Astrocyte (in vitro differentiated cells and primary cell): ENCODE results near the gene GPRC6A. TPM values are rescaled to one million over a fixed set of nuclear protein-coding genes. Genes with fewer than 3 reads are reported as not detected.
"Not testable (repeated sequence)": the region's sequence is repeated elsewhere in the genome, so short reads cannot be mapped to it uniquely, and the experiment has no call there.

ENCODE experiments used
- DNase-seq: peaks from one replicate; pipeline ENCODE4 v3.0.0-alpha.2; 2010; ENCODE audit warnings: low read depth
- FAIRE-seq: peaks from 2 replicates; lab custom pipeline; 2011; peaks lifted over from hg19 to GRCh38; lab: Jason Lieb, UNC
- H2AFZ ChIP-seq: 2 replicates; pipeline ENCODE4 v1.6.0; 2012; ENCODE audit warnings: low read depth, low read length, inconsistent platforms
- H3K27ac ChIP-seq: 2 replicates; pipeline ENCODE4 v1.5.1; 2011; ENCODE audit warnings: low read depth, low read length, inconsistent platforms
- H3K27me3 ChIP-seq: 2 replicates; pipeline ENCODE4 v1.6.0; 2011; ENCODE audit warnings: low read length, inconsistent platforms; ENCODE audit not compliant: insufficient read depth
- H3K36me3 ChIP-seq: 2 replicates; pipeline ENCODE4 v1.5.1; 2011; ENCODE audit warnings: low read length, inconsistent platforms; ENCODE audit not compliant: insufficient read depth
- H3K4me1 ChIP-seq: 2 replicates; pipeline ENCODE4 v1.5.1; 2011; ENCODE audit warnings: low read length, inconsistent platforms; ENCODE audit not compliant: insufficient read depth
- H3K4me2 ChIP-seq: 2 replicates; pipeline ENCODE4 v1.6.0; 2012; ENCODE audit warnings: low read length, inconsistent platforms
- H3K4me3 ChIP-seq: 2 replicates; pipeline ENCODE4 v1.5.1; 2011; ENCODE audit warnings: low read depth, mild to moderate bottlenecking, low read length, inconsistent platforms; ENCODE audit not compliant: insufficient read depth
- H3K79me2 ChIP-seq: 2 replicates; pipeline ENCODE4 v1.6.0; 2012; ENCODE audit warnings: mild to moderate bottlenecking, low read length, inconsistent platforms; ENCODE audit not compliant: insufficient read depth
- H3K9ac ChIP-seq: 2 replicates; pipeline ENCODE4 v1.6.0; 2012; ENCODE audit warnings: mild to moderate bottlenecking, low read length, inconsistent platforms
- H3K9me3 ChIP-seq: 2 replicates; pipeline ENCODE4 v1.5.1; 2012; ENCODE audit warnings: low read depth, mild to moderate bottlenecking, low read length, inconsistent platforms; ENCODE audit not compliant: insufficient read depth
- H4K20me1 ChIP-seq: 2 replicates; pipeline ENCODE4 v1.6.0; 2012; ENCODE audit warnings: low read length, inconsistent platforms; ENCODE audit not compliant: insufficient read depth
- H3K27ac Mint-ChIP-seq: one replicate; pipeline ENCODE4 v1.8.0; 2021; ENCODE audit warnings: mild to moderate bottlenecking, mixed read lengths; ENCODE audit not compliant: unreplicated experiment
- H3K27me3 Mint-ChIP-seq: one replicate; pipeline ENCODE4 v1.8.0; 2021; ENCODE audit warnings: low read depth, mixed read lengths; ENCODE audit not compliant: unreplicated experiment
- H3K36me3 Mint-ChIP-seq: one replicate; pipeline ENCODE4 v1.8.0; 2021; ENCODE audit warnings: low read depth, mixed read lengths; ENCODE audit not compliant: unreplicated experiment
- H3K4me1 Mint-ChIP-seq: one replicate; pipeline ENCODE4 v1.8.0; 2021; ENCODE audit warnings: low read depth, mixed read lengths; ENCODE audit not compliant: unreplicated experiment
- H3K4me3 Mint-ChIP-seq: one replicate; pipeline ENCODE4 v1.8.0; 2021; ENCODE audit warnings: mild to moderate bottlenecking, moderate library complexity, mixed read lengths; ENCODE audit not compliant: unreplicated experiment
- H3K9me3 Mint-ChIP-seq: one replicate; pipeline ENCODE4 v1.8.0; 2021; ENCODE audit warnings: mild to moderate bottlenecking, mixed read lengths; ENCODE audit not compliant: unreplicated experiment
- EZH2 ChIP-seq: IDR thresholded peaks from 2 replicates; pipeline ENCODE4 v1.6.1; 2012; ENCODE audit warnings: mild to moderate bottlenecking, low read length, inconsistent platforms; ENCODE audit not compliant: insufficient read depth
- total RNA-seq: library from RNA; stranded (reverse); gene quantifications from 2 replicates; pipeline ENCODE4 v1.2.1, GENCODE V29; 2021
- TF ChIP-seq, protein P1 (sequence below): IDR thresholded peaks from 2 replicates; pipeline ENCODE4 v1.5.1; 2011; ENCODE audit warnings: low read depth, mild to moderate bottlenecking, inconsistent platforms, low read length, moderate library complexity; ENCODE audit not compliant: insufficient read depth

The GPRC6A gene
- total RNA-seq, 1 donor from 2014 or later, result not detected

DNA sequence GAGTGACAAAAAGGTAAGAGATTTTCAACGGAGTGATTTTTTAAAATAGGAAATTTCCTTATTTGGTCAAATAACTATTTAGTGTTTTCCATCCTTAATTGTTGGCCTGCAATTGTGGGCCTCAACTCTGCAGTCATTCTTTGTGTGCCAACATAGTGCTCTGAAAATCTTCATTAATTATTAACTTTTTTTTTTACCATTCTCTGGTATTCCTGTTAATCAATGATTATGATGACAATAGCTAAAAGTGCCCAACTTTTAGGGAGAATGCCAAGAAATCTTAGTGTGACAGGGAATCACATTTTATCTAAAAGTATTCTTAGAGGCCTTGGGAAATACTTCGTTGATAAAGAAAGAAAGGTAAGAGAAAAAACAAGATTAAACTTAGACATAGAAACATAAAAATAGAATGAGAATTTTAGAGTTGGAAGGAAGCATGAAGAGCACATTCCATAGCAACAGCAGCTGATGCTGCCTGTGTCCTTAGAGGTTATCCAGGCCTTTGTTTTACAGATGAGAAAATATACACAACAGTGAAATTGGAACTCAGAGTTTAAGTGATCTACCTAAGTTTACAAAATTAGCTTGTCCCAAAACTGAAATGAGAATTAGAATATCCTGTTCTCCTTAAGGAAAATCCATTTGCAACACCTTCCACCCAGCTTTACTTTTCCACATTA, 1.2 kb downstream of the GPRC6A start:
- FAIRE-seq, result no peak
- no peak for DNase-seq
- Histone ChIP-seq H3K4me2 (no peak overlapping the region), H3K79me2 (no peaks in the 10 kb centered on the region), H2AFZ (no peak overlapping the region), H3K9ac (no peak overlapping the region), H3K4me3 (no peak overlapping the region), H4K20me1 (no peaks in the 10 kb centered on the region), H3K4me1 (no peaks in the 10 kb centered on the region), H3K9me3 (no peaks in the 10 kb centered on the region), H3K27ac (no peak overlapping the region), H3K27me3 (no peaks in the 10 kb centered on the region), H3K36me3 (no peaks in the 10 kb centered on the region)
- H3K36me3 Mint-ChIP-seq, result no peaks in the 10 kb centered on the region
- no peaks in the 10 kb centered on the region for H3K27me3 Mint-ChIP-seq
- TF ChIP-seq, protein P1, sequence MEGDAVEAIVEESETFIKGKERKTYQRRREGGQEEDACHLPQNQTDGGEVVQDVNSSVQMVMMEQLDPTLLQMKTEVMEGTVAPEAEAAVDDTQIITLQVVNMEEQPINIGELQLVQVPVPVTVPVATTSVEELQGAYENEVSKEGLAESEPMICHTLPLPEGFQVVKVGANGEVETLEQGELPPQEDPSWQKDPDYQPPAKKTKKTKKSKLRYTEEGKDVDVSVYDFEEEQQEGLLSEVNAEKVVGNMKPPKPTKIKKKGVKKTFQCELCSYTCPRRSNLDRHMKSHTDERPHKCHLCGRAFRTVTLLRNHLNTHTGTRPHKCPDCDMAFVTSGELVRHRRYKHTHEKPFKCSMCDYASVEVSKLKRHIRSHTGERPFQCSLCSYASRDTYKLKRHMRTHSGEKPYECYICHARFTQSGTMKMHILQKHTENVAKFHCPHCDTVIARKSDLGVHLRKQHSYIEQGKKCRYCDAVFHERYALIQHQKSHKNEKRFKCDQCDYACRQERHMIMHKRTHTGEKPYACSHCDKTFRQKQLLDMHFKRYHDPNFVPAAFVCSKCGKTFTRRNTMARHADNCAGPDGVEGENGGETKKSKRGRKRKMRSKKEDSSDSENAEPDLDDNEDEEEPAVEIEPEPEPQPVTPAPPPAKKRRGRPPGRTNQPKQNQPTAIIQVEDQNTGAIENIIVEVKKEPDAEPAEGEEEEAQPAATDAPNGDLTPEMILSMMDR, result no peak
- TF ChIP-seq EZH2, result no peak
- H3K9me3 Mint-ChIP-seq, result peaks cover 6% of the 10 kb centered on the region
- H3K27ac Mint-ChIP-seq, result no peak overlapping the region
- peaks cover 10% of the 10 kb centered on the region for H3K4me1 Mint-ChIP-seq
- H3K4me3 Mint-ChIP-seq, result no peak overlapping the region

DNA sequence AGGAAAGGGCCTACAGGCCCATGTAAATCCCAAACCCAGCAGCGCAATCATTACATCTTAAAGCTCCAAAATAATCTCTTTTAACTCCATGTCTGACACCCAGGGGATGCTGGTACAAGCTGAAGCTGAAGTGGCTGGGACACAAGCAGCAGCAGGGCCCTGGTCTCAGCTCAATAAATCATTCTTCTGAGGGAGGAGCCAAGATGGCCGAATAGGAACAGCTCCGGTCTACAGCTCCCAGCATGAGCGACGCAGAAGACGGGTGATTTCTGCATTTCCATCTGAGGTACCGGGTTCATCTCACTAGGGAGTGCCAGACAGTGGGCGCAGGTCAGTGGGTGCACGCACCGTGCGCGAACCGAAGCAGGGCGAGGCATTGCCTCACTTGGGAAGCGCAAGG, 12.5 kb downstream of the GPRC6A start:
- not testable (repeated sequence) for H2AFZ ChIP-seq, FAIRE-seq, H3K27ac Mint-ChIP-seq, H4K20me1 ChIP-seq, H3K4me2 ChIP-seq, H3K4me3 ChIP-seq, H3K36me3 ChIP-seq, H3K27ac ChIP-seq, H3K79me2 ChIP-seq, H3K9ac ChIP-seq, H3K36me3 Mint-ChIP-seq, H3K9me3 ChIP-seq, DNase-seq, H3K4me3 Mint-ChIP-seq, H3K27me3 ChIP-seq, H3K27me3 Mint-ChIP-seq, H3K4me1 ChIP-seq, H3K4me1 Mint-ChIP-seq
- peaks cover 14% of the 10 kb centered on the region for H3K9me3 Mint-ChIP-seq

DNA sequence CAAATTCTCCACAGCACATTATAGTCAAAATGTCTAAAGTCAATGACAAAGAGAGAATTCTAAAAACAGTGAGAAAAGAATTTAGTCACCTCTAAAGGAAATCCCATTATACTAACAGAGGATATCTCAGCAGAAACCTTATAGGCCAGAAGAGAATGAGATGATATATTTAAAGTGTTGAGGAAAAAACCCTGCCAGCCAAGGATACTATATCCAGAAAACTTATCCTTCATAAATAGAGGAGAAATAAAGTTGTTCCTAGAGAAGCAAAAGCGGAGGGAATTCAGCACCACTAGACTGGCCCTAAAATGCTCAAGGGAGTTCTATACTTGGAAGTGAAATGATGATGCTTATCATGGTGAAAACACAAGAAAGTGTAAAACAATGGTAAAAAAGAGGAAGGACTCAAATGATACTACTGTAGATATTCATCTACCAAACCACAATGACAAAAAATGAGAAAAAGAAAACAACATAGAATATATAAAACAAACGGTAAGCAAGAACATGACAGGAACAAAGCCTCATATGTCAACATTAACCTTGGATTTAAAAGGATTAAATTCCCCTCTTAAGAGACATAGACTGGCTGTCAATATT, 16.7 kb downstream of the GPRC6A start:
- H3K9ac ChIP-seq, result no peak overlapping the region
- no peaks in the 10 kb centered on the region for H3K9me3 ChIP-seq
- no peaks in the 10 kb centered on the region for H3K36me3 ChIP-seq
- H3K4me3 ChIP-seq, result no peak overlapping the region
- H3K27me3 Mint-ChIP-seq, result no peaks in the 10 kb centered on the region
- no peaks in the 10 kb centered on the region for H3K79me2 ChIP-seq
- peaks cover 12% of the 10 kb centered on the region for H3K9me3 Mint-ChIP-seq
- DNase-seq (no peak), FAIRE-seq (no peak)
- no peaks in the 10 kb centered on the region for H3K27me3 ChIP-seq
- H3K4me1 ChIP-seq, result no peaks in the 10 kb centered on the region
- H3K27ac ChIP-seq, result no peak overlapping the region
- H3K36me3 Mint-ChIP-seq, result peaks cover 2% of the 10 kb centered on the region
- TF ChIP-seq, protein P1, result no peak
- no peak for TF ChIP-seq EZH2
- no peak overlapping the region for H2AFZ ChIP-seq
- no peaks in the 10 kb centered on the region for H4K20me1 ChIP-seq
- H3K4me2 ChIP-seq, result no peak overlapping the region
- H3K4me3 Mint-ChIP-seq, result no peak overlapping the region
- no peak overlapping the region for H3K27ac Mint-ChIP-seq
- no peaks in the 10 kb centered on the region for H3K4me1 Mint-ChIP-seq
